ENCODE measurements around the gene LENEP. TPM values are rescaled to one million over a fixed set of nuclear protein-coding genes. Genes with fewer than 3 reads are reported as not detected.

LENEP gene
- total RNA-seq, 1 experiment from 2014 or later, result 0.42 TPM

- intact Hi-C loops (cut with micrococcal nuclease), result no loop called here
- Histone ChIP-seq H3K4me1 (ENCODE audit: control insufficient read depth in 1 of 2, insufficient read depth in 2 of 2, low read length in 2 of 2) (peaks cover 18 to 80% of the 10 kb centered on the region in 2 experiments), H3K4me3 (replicated peaks in 1 of 2; ENCODE audit: low read depth in 1 of 2, low read length in 2 of 2) (no peak overlapping the region), H3K27ac (ENCODE audit: low read depth, low read length) (no peak overlapping the region), H3K79me2 (ENCODE audit: insufficient read depth, low read length) (peaks cover 85% of the 10 kb centered on the region), H3K9me3 (ENCODE audit: control insufficient read depth in 1 of 2, insufficient read depth in 1 of 2, low read depth in 1 of 2, low read length in 2 of 2) (no peaks in the 10 kb centered on the region), H3K9me2 (ENCODE audit: insufficient read depth) (no peaks in the 10 kb centered on the region), H3K27me3 (ENCODE audit: insufficient read depth, low read length) (no peaks in the 10 kb centered on the region), H3K36me3 (ENCODE audit: control insufficient read depth in 1 of 2, insufficient read depth in 2 of 2, low read length in 2 of 2) (peaks cover 6 to 7% of the 10 kb centered on the region in 2 experiments; a peak in 3 of 4 replicates), H3K9ac (ENCODE audit: low read length) (no peak overlapping the region), H2AFZ (ENCODE audit: low read depth, low read length, poor library complexity, severe bottlenecking) (no peak overlapping the region), H4K20me1 (ENCODE audit: insufficient read depth) (no peaks in the 10 kb centered on the region), H3K4me2 (ENCODE audit: low read length) (no peak overlapping the region)
- CTCF ChIA-PET, result no interaction called here
- no TSS peak for BruUV-seq (replicated peaks)
- ATAC-seq, result no peak
- RAD21 ChIA-PET (ENCODE audit: low non-redundant PET in 1 of 2, low total read pairs in 2 of 2, uncharacterized antibody in 2 of 2, unreplicated experiment in 2 of 2), result no interaction called here
- no peak for DNase-seq (ENCODE audit: low read depth, low spot score)
- TF ChIP-seq TCF7L2 (IDR thresholded peaks at IDR 0.05; ENCODE audit: borderline replicate concordance, extremely low read depth, insufficient read depth, insufficient read length), result no peak
- no peak for TF ChIP-seq EZH2 (IDR thresholded peaks at IDR 0.05)
- TF ChIP-seq RAD21 (IDR thresholded peaks at IDR 0.05; ENCODE audit: low read depth), result no peak
- TF ChIP-seq CEBPB (IDR thresholded peaks at IDR 0.05; ENCODE audit: low read depth), result no peak
- no peak for TF ChIP-seq ZFX (IDR thresholded peaks at IDR 0.05)
- TF ChIP-seq ZBTB33 (IDR thresholded peaks at IDR 0.05; ENCODE audit: extremely low read depth, insufficient replicate concordance, low read length), result no peak
- no peak for TF ChIP-seq JUND (IDR thresholded peaks at IDR 0.05)
- TF ChIP-seq POLR2AphosphoS5 (IDR thresholded peaks at IDR 0.05; ENCODE audit: low read depth, low read length), result no peak
- POLR2A ChIA-PET, result no interaction called here
Measured at GRCh38 chr1:155009221-155009711, 15.9 kb downstream of the LENEP start.

- RAD21 ChIA-PET (ENCODE audit: low non-redundant PET in 1 of 2, low total read pairs in 2 of 2, uncharacterized antibody in 2 of 2, unreplicated experiment in 2 of 2), result interaction anchor here in 1 of 2 experiments (1.1 kb wide), 1 partner anchor 34 kb away, joined by 4 read pairs; no protein-coding TSS in a partner anchor
- ATAC-seq, result no peak
- H3K9me2 ChIP-seq (ENCODE audit: insufficient read depth), result no peaks in the 10 kb centered on the region
Measured at GRCh38 chr1:155009742-155010141, 16.4 kb downstream of the LENEP start.

More at GRCh38 chr1:155009742-155010141, 16.4 kb downstream of the LENEP start:
- TF ChIP-seq ZNF274 (IDR thresholded peaks at IDR 0.05; ENCODE audit: low read depth, low read length) (no peak), RAD21 (IDR thresholded peaks at IDR 0.05; ENCODE audit: low read depth) (no peak), EZH2 (IDR thresholded peaks at IDR 0.05) (no peak), CBX3 (IDR thresholded peaks at IDR 0.05; ENCODE audit: low read depth) (no peak), JUND (IDR thresholded peaks at IDR 0.05) (no peak), ELF1 (IDR thresholded peaks at IDR 0.05; ENCODE audit: borderline replicate concordance, low read depth) (no peak)
- H3K4me2 ChIP-seq (ENCODE audit: low read length), result no peak overlapping the region
- H3K9ac ChIP-seq (ENCODE audit: low read length), result no peak overlapping the region
- H3K9me3 ChIP-seq (ENCODE audit: control insufficient read depth in 1 of 2, insufficient read depth in 1 of 2, low read depth in 1 of 2, low read length in 2 of 2), result no peaks in the 10 kb centered on the region
- H3K4me1 ChIP-seq (ENCODE audit: control insufficient read depth in 1 of 2, insufficient read depth in 2 of 2, low read length in 2 of 2), result peaks cover 14 to 75% of the 10 kb centered on the region in 2 experiments
- H3K27me3 ChIP-seq (ENCODE audit: insufficient read depth, low read length), result no peaks in the 10 kb centered on the region
- no TSS peak for BruUV-seq (replicated peaks)
- POLR2A ChIA-PET, result no interaction called here
- DNase-seq (ENCODE audit: low read depth, low spot score), result no peak
- H3K79me2 ChIP-seq (ENCODE audit: insufficient read depth, low read length), result peaks cover 81% of the 10 kb centered on the region
- peaks cover 7 to 9% of the 10 kb centered on the region in 2 experiments; a peak in 3 of 4 replicates for H3K36me3 ChIP-seq (ENCODE audit: control insufficient read depth in 1 of 2, insufficient read depth in 2 of 2, low read length in 2 of 2)
- no peaks in the 10 kb centered on the region for H4K20me1 ChIP-seq (ENCODE audit: insufficient read depth)
- CTCF ChIA-PET, result no interaction called here
- H3K27ac ChIP-seq (ENCODE audit: low read depth, low read length), result no peak overlapping the region
- intact Hi-C loops (cut with micrococcal nuclease), result no loop called here
- H3K4me3 ChIP-seq (replicated peaks in 1 of 2; ENCODE audit: low read depth in 1 of 2, low read length in 2 of 2), result no peak overlapping the region
- no peak overlapping the region for H2AFZ ChIP-seq (ENCODE audit: low read depth, low read length, poor library complexity, severe bottlenecking)

Data from HCT116 (cell line).